Psoas muscle (tissue), 8 donors: Measurements from ENCODE around the gene GDPGP1. TPM values are rescaled to one million over a fixed set of nuclear protein-coding genes. Genes with fewer than 3 reads are reported as not detected.

ENCODE experiments used
- ATAC-seq, 4 donors: fragments of 200-7000 bp; cut with Tn5 transposase; one replicate each; pipeline ENCODE4 v1.9.1; 2020; ENCODE audit warnings: moderate library complexity in 3 of 4, mild to moderate bottlenecking in 2 of 4
- DNase-seq, 2 donors: peaks; one replicate each; pipeline ENCODE4 v3.0.0-alpha.2; 2020
- H3K27ac ChIP-seq: fragments of 200-600 bp; one replicate; pipeline ENCODE4 v1.8.0; 2022
- H3K27me3 ChIP-seq, 3 donors: fragments of 200-600 bp in 1 of 3; one replicate each; pipeline versions ENCODE4 v1.6.1 to v1.8.0; 2013 to 2022; ENCODE audit warnings: low read length in 2 of 3, mild to moderate bottlenecking in 2 of 3, moderate library complexity in 1 of 3; ENCODE audit not compliant: insufficient read depth in 3 of 3
- H3K36me3 ChIP-seq, 2 donors: fragments of 200-600 bp in 1 of 2; one replicate each; pipeline versions ENCODE4 v1.6.1 to v1.8.0; 2013 to 2022; ENCODE audit warnings: low read depth in 1 of 2, mild to moderate bottlenecking in 1 of 2, moderate library complexity in 1 of 2; ENCODE audit not compliant: insufficient read depth in 1 of 2
- H3K4me1 ChIP-seq: fragments of 200-600 bp; one replicate; pipeline ENCODE4 v1.8.0; 2022
- H3K4me3 ChIP-seq: fragments of 200-600 bp; one replicate; pipeline ENCODE4 v1.8.0; 2022; ENCODE audit warnings: mild to moderate bottlenecking
- H3K9me3 ChIP-seq: fragments of 200-600 bp; one replicate; pipeline ENCODE4 v1.8.0; 2022
- WGBS, 3 donors: extraction: QIAGEN DNeasy Blood & Tissue Kit; methylation state at CpG; one replicate each; pipeline versions ENCODE4 v1.1.6 to v1.1.7; 2013; 5-methylcytosine and 5-hydroxymethylcytosine counted together
- intact Hi-C, 2 donors: fragments of 100-400 bp; cut with DNase I; formaldehyde crosslinking; loops; one replicate each; pipeline versions ENCODE4 v1.11.0 to v1.14.2; 2022
- polyA plus RNA-seq, 3 donors: library from polyadenylated mRNA; stranded (reverse); fragments of 200-250 nt; gene quantifications; one replicate each; pipeline ENCODE4 v1.2.3, GENCODE V29; 2013
- total RNA-seq, 4 donors: library from RNA; stranded (reverse); fragmentation: NEBNext Ultra II Directional in 2 of 4; extraction: Animal tissue kit (Norgen Biotek cat#: 25700) in 2 of 4; gene quantifications; one replicate each; pipeline versions ENCODE4 v1.2.1 to v1.2.4, GENCODE V29; 2021 to 2023
- TF ChIP-seq, protein P1 (sequence below): fragments of 200-600 bp; IDR thresholded peaks from one replicate; pipeline ENCODE4 v1.8.0; 2022; ENCODE audit warnings: antibody characterized with exemption
- donor health status: healthy with polysubstance abuse.
- donor health status: DM: no; HTN: no; CAD: no; lungs with moderate emphysema.
- donor health status: Bipolar disorder and iron deficiency.
- donor health status: healthy.
- donor health status: DM: yes; HTN: yes; CAD: no.
- donor health status: DM: no; HTN: no; CAD: no.
- donor health status: DM: no; HTN: no; CAD: no.
- donor health status: DM: yes; HTN: yes; CAD: no.

The GDPGP1 gene
- total and polyA plus RNA-seq, 7 donors, result 0.96 to 5.9 (median 3.1) TPM

GRCh38 chr15:90188914-90189748 is 44.9 kb upstream of the GDPGP1 start:
- no peak overlapping the region for H3K4me3 ChIP-seq
- H3K27ac ChIP-seq, result no peak overlapping the region
- 86 to 87% (median 87%) methylated on average over 8 of the region's 8 CpGs for WGBS, 3 donors
- DNase-seq (no peak), ATAC-seq (no peak)
- no peaks in the 10 kb centered on the region for H3K9me3 ChIP-seq
- TF ChIP-seq, protein P1, sequence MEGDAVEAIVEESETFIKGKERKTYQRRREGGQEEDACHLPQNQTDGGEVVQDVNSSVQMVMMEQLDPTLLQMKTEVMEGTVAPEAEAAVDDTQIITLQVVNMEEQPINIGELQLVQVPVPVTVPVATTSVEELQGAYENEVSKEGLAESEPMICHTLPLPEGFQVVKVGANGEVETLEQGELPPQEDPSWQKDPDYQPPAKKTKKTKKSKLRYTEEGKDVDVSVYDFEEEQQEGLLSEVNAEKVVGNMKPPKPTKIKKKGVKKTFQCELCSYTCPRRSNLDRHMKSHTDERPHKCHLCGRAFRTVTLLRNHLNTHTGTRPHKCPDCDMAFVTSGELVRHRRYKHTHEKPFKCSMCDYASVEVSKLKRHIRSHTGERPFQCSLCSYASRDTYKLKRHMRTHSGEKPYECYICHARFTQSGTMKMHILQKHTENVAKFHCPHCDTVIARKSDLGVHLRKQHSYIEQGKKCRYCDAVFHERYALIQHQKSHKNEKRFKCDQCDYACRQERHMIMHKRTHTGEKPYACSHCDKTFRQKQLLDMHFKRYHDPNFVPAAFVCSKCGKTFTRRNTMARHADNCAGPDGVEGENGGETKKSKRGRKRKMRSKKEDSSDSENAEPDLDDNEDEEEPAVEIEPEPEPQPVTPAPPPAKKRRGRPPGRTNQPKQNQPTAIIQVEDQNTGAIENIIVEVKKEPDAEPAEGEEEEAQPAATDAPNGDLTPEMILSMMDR, result no peak
- intact Hi-C loops, result loop anchor here in 1 of 2 donors (5.0 kb wide), 1 partner anchor 33 kb away; no protein-coding TSS in a partner anchor
- H3K36me3 ChIP-seq, result no peaks in the 10 kb centered on the region
- no peaks in the 10 kb centered on the region for H3K27me3 ChIP-seq
- peaks cover 15% of the 10 kb centered on the region for H3K4me1 ChIP-seq

DNA sequence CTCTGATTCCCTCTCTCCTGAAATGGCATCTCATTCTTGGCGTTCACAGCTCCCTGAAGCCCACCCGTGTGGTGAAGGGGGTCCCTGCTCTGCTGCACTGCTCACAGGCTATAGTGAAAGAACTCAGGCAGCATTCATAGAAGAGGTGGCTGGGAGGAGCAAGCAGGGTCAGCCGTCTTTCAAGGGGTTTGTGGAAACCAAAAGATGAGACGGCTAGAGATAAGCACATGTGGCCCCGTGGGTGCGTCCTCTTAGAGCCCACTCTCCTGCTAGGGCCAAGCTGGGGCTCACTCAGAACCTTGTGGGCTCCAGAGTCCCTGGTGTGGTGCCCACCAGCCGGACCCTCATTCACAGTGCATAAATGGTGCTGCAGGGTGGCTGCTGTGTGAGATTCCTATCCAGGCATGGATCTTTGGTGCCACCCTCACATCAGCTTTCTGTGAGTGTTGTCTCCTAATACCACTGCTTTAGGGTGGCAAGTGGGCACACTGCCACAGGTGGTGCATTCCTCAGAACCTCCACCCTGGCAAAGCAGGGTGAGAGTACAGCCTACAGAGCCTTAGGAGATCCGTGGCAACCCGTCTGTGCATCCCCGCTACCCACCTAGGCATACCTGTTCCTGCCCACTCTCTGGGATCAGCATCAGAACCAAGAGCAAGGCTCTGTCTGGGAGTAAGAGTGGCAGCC is 44.1 kb upstream of the GDPGP1 start:
- TF ChIP-seq, protein P1, result no peak
- Histone ChIP-seq H3K9me3 (no peaks in the 10 kb centered on the region), H3K36me3 (no peaks in the 10 kb centered on the region), H3K27ac (no peak overlapping the region), H3K4me1 (peaks cover 15% of the 10 kb centered on the region), H3K4me3 (no peak overlapping the region), H3K27me3 (no peaks in the 10 kb centered on the region)
- 87 to 92% (median 90%) methylated on average over 10 of the region's 10 CpGs for WGBS, 3 donors
- intact Hi-C loops, result loop anchor here in 1 of 2 donors (5.0 kb wide), 1 partner anchor 32 kb away; no protein-coding TSS in a partner anchor
- no peak for ATAC-seq
- DNase-seq, result no peak

DNA sequence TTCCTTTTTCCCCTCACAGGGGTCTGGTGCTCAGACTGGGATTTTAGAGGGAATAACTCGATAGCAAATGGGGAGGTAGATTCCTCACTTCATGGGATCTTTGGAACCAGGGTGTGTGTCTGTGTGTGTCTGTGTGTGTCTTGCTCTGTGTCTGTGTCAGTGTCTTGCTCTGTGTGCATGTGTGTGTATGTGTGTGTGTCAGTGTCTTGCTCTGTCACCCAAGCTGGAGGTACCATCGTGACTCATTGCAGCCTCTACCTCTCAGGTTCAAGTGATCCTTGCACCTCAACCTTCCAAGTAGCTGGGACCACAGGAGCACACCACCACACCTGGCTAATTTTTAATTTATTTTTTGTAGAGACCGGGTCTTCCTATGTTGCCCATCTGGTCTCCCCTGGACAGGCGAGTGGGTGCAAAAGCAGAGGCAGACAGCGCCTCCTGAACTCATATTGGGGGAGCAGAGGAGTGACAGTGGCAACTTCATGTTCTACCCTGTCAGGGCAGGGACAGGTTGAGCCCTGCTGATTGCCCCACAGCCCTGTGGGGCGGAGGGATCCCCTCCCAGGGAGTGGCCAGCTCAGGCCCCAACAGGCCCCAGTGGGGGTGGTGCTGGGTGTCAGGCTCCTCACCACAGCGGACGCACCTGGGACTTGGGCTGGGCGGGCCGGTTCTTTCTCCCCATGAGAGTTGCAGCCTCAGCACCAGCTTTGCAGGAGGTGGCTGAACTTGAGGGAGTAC is 43.2 kb upstream of the GDPGP1 start:
- Histone ChIP-seq H3K27ac (no peak overlapping the region), H3K27me3 (no peaks in the 10 kb centered on the region), H3K4me1 (peaks cover 15% of the 10 kb centered on the region), H3K36me3 (no peaks in the 10 kb centered on the region), H3K4me3 (no peak overlapping the region), H3K9me3 (no peaks in the 10 kb centered on the region)
- intact Hi-C loops, result no loop called here
- ATAC-seq, result no peak
- no peak for DNase-seq
- 90 to 94% (median 93%) methylated on average over 10 of the region's 10 CpGs for WGBS, 3 donors
- TF ChIP-seq, protein P1, result no peak

DNA sequence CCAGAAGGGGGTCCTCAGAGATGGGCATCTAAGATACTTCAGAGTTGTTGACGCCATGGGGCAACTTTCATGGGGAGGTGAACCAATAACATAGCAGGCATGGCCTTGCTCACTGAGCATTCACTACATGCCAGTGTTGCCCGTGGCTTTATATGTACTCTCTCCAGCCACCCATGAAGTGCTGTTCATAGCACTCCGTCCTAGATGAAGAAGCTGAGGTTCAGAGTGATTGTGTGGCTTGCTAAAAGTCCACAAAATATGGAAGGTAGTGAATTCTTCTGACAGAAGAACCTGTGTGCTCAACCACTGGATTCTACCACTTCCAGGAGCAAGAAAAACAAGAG is 42.7 kb upstream of the GDPGP1 start:
- Histone ChIP-seq H3K27me3 (no peaks in the 10 kb centered on the region), H3K36me3 (no peaks in the 10 kb centered on the region), H3K27ac (no peak overlapping the region), H3K4me3 (no peak overlapping the region), H3K9me3 (no peaks in the 10 kb centered on the region), H3K4me1 (peaks cover 15% of the 10 kb centered on the region)
- ATAC-seq, result no peak
- intact Hi-C loops, result no loop called here
- WGBS, 3 donors, result 62 to 70% (median 69%) methylated on average over 3 of the region's 3 CpGs
- DNase-seq, result no peak
- TF ChIP-seq, protein P1, result no peak
